Esophagus squamous epithelium (tissue), 5 donors: ENCODE data around the gene SERP2. TPM values are rescaled to one million over a fixed set of nuclear protein-coding genes. Genes with fewer than 3 reads are reported as not detected.

Experiments
- DNase-seq: peaks from one replicate; lab custom pipeline; 2025; lab: John Stamatoyannopoulos, UW
- H3K27ac ChIP-seq, 4 donors: fragments of 200-600 bp; sonication (generic); one replicate each; pipeline ENCODE4 v1.5.1; 2016 to 2019; ENCODE audit warnings: mild to moderate bottlenecking in 1 of 4
- H3K27me3 ChIP-seq, 4 donors: fragments of 200-600 bp; sonication (generic); 1 replicate in 3 of 4; 2 replicates in 1 of 4; pipeline versions ENCODE4 v1.5.1 to v1.6.0; 2017 to 2021; ENCODE audit warnings: antibody characterized with exemption in 1 of 4
- H3K36me3 ChIP-seq, 3 donors: fragments of 200-600 bp; sonication (generic); one replicate each; pipeline ENCODE4 v1.5.1; 2016 to 2019
- H3K4me1 ChIP-seq, 3 donors: fragments of 200-600 bp; sonication (generic); one replicate each; pipeline ENCODE4 v1.5.1; 2017 to 2019
- H3K4me3 ChIP-seq, 4 donors: fragments of 200-600 bp; sonication (generic); 1 replicate in 3 of 4; 2 replicates in 1 of 4; pipeline ENCODE4 v1.5.1; 2016 to 2019; ENCODE audit warnings: mild to moderate bottlenecking in 2 of 4, moderate library complexity in 1 of 4
- H3K9me3 ChIP-seq, 3 donors: fragments of 200-600 bp; sonication (generic); one replicate each; pipeline ENCODE4 v1.5.1; 2016 to 2019
- POLR2A ChIP-seq, 4 donors: fragments of 450-650 bp; IDR thresholded peaks; one replicate each; pipeline ENCODE4 v1.6.1; 2017; ENCODE audit warnings: antibody characterized with exemption in 4 of 4, mild to moderate bottlenecking in 4 of 4, moderate library complexity in 3 of 4
- WGBS, 2 donors: methylation state at CpG; one replicate each; pipeline ENCODE4 v1.1.5; 2018; 5-methylcytosine and 5-hydroxymethylcytosine counted together
- intact Hi-C: fragments of 100-400 bp; cut with DNase I; formaldehyde crosslinking; loops from one replicate; pipeline ENCODE4 v1.15.0; 2022
- total RNA-seq, 4 donors: library from RNA; depleted of rRNA; stranded (reverse); fragments of >200 nt; gene quantifications; one replicate each; pipeline ENCODE4 v1.1.0, GENCODE V29; 2016
- TF ChIP-seq, protein P1 (sequence below), 6 experiments: fragments of 450-650 bp in 4 of 6; fragments of 200-600 bp in 2 of 6; sonication (generic) in 2 of 6; IDR thresholded peaks; one replicate each; pipeline ENCODE4 v1.5.1; 2016 to 2019; ENCODE audit warnings: antibody characterized with exemption in 6 of 6, mild to moderate bottlenecking in 4 of 6, moderate library complexity in 4 of 6
- donor health status: DM: yes; HTN: yes; CAD: no.

The SERP2 gene
- total RNA-seq, 4 donors from 2014 or later = 0.35 to 3.6 (median 1.5) TPM

- H3K9me3 ChIP-seq = no peaks in the 10 kb centered on the region
- intact Hi-C loops = no loop called here
- 70 to 72% methylated on average over 2 to 6 of the region's 6 CpGs for WGBS, 2 donors
- no peak for DNase-seq
- TF ChIP-seq, protein P1, sequence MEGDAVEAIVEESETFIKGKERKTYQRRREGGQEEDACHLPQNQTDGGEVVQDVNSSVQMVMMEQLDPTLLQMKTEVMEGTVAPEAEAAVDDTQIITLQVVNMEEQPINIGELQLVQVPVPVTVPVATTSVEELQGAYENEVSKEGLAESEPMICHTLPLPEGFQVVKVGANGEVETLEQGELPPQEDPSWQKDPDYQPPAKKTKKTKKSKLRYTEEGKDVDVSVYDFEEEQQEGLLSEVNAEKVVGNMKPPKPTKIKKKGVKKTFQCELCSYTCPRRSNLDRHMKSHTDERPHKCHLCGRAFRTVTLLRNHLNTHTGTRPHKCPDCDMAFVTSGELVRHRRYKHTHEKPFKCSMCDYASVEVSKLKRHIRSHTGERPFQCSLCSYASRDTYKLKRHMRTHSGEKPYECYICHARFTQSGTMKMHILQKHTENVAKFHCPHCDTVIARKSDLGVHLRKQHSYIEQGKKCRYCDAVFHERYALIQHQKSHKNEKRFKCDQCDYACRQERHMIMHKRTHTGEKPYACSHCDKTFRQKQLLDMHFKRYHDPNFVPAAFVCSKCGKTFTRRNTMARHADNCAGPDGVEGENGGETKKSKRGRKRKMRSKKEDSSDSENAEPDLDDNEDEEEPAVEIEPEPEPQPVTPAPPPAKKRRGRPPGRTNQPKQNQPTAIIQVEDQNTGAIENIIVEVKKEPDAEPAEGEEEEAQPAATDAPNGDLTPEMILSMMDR (IDR thresholded peaks at IDR 0.05) = no peak
- no peak for TF ChIP-seq POLR2A (IDR thresholded peaks at IDR 0.05)
- no peaks in the 10 kb centered on the region for H3K36me3 ChIP-seq
- no peak overlapping the region for H3K27ac ChIP-seq
- H3K4me3 ChIP-seq = no peak overlapping the region
- peaks cover 0 to 3% (median 0%) of the 10 kb centered on the region in 4 donors for H3K27me3 ChIP-seq
- H3K4me1 ChIP-seq = no peaks in the 10 kb centered on the region
These were observed 12.2 kb downstream of the SERP2 start for GRCh38 chr13:44385847-44386246.

DNA sequence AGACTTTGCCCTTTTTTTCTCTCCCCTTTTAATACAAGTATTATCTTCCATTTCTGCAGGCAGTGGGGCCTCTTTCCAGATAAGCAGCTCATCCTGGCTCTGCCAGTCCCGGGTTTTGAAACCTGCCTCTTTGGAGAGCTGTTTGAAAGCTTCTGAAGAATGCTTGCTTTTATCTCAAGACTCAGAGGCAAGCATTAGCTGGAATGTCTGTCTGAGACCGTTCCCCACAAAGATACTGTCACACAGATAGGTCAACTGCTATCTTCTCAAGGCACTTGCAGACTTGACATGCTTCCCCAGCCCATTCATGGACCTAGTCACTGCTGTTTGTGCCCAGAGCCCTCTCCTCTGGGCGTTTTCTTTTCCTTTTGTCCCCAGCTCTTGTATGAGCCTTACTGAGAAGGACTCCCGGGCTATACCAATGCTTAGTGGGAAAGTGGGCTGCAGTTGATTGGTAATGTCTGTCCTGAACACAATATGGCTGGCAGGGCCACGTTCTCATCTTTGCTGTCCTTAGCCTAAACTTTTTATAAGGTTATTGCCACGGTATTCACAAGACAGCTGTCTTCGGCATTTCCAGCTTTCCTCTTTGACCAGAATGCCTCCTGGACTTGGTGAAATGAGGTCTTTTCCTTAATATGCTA is 13.4 kb downstream of the SERP2 start:
- intact Hi-C loops = no loop called here
- no peaks in the 10 kb centered on the region for H3K4me1 ChIP-seq
- no peak overlapping the region for H3K4me3 ChIP-seq
- no peaks in the 10 kb centered on the region for H3K9me3 ChIP-seq
- H3K27ac ChIP-seq = no peak overlapping the region
- no peak for DNase-seq
- H3K36me3 ChIP-seq = no peaks in the 10 kb centered on the region
- WGBS, 2 donors = 76 to 78% methylated on average over 7 of the region's 7 CpGs
- TF ChIP-seq, protein P1 (IDR thresholded peaks at IDR 0.05) = no peak
- TF ChIP-seq POLR2A (IDR thresholded peaks at IDR 0.05) = no peak
- H3K27me3 ChIP-seq = peaks cover 0 to 3% (median 0%) of the 10 kb centered on the region in 4 donors

- WGBS, 2 donors = 89 to 93% methylated on average over 3 to 7 of the region's 7 CpGs
- Histone ChIP-seq H3K27ac (no peak overlapping the region), H3K27me3 (peaks cover 0 to 3% (median 0%) of the 10 kb centered on the region in 4 donors), H3K36me3 (no peaks in the 10 kb centered on the region), H3K4me3 (no peak overlapping the region), H3K4me1 (peaks cover 0 to 5% (median 0%) of the 10 kb centered on the region in 3 donors), H3K9me3 (no peaks in the 10 kb centered on the region)
- intact Hi-C loops = no loop called here
- no peak for DNase-seq
- no peak for TF ChIP-seq POLR2A (IDR thresholded peaks at IDR 0.05)
- TF ChIP-seq, protein P1 (IDR thresholded peaks at IDR 0.05) = no peak
These were observed 14.9 kb downstream of the SERP2 start for GRCh38 chr13:44388427-44389059.

- peaks cover 0 to 8% (median 0%) of the 10 kb centered on the region in 3 donors for H3K4me1 ChIP-seq
- no peak overlapping the region for H3K4me3 ChIP-seq
- H3K36me3 ChIP-seq = no peaks in the 10 kb centered on the region
- intact Hi-C loops = no loop called here
- DNase-seq = no peak
- TF ChIP-seq POLR2A (IDR thresholded peaks at IDR 0.05) = no peak
- TF ChIP-seq, protein P1 (IDR thresholded peaks at IDR 0.05) = no peak
- peaks cover 0 to 3% (median 0%) of the 10 kb centered on the region in 4 donors for H3K27me3 ChIP-seq
- no peaks in the 10 kb centered on the region for H3K9me3 ChIP-seq
- no peak overlapping the region for H3K27ac ChIP-seq
- WGBS, 2 donors = 75 to 77% methylated on average over 4 of the region's 4 CpGs
These were observed 15.5 kb downstream of the SERP2 start for GRCh38 chr13:44389060-44389666.

DNA sequence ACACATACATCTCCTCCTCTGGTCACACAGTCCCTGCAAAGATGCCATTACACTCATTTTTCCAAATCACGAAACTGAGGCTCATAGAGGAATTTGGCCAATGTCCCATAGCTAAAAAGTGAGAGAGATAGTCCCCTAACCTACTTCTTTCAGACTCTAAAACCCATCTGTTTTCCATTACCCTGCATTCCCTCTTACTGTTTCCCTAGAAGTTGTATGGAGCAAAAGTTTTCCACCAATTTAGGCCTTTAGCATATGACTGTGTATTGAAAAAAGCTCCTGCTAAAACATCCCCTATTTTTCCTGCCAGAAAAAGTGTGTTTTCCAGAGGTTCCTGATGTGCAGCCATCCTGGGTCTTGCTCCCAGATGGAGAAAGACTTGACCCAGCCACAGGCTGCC is 16.3 kb downstream of the SERP2 start:
- intact Hi-C loops = no loop called here
- no peak for DNase-seq

More for the DNA sequence above, 16.3 kb downstream of the SERP2 start:
- Histone ChIP-seq H3K4me1 (peaks cover 0 to 8% (median 0%) of the 10 kb centered on the region in 3 donors), H3K27me3 (peaks cover 0 to 3% (median 0%) of the 10 kb centered on the region in 4 donors), H3K9me3 (no peaks in the 10 kb centered on the region), H3K27ac (no peak overlapping the region), H3K4me3 (no peak overlapping the region), H3K36me3 (no peaks in the 10 kb centered on the region)
- 42 to 67% methylated on average over 1 of the region's 1 CpG for WGBS, 2 donors
- TF ChIP-seq, protein P1 (IDR thresholded peaks at IDR 0.05) = no peak
- no peak for TF ChIP-seq POLR2A (IDR thresholded peaks at IDR 0.05)
